BLaER1 (cell line): ENCODE results near the gene PNKP.
A peak's percentile ranks its signal among the peaks of the same experiment; 100 is the strongest.

Experiments
- H3K27ac ChIP-seq: shearing (Covaris generic); formaldehyde crosslinking; 2 replicates; pipeline ENCODE4 v1.8.1; 2022
- H3K27me3 ChIP-seq: shearing (Covaris generic); formaldehyde crosslinking; 2 replicates; pipeline ENCODE4 v1.8.1; 2022
- H3K36me3 ChIP-seq: shearing (Covaris generic); formaldehyde crosslinking; 2 replicates; pipeline ENCODE4 v1.8.1; 2022
- H3K4me1 ChIP-seq: shearing (Covaris generic); formaldehyde crosslinking; 2 replicates; pipeline ENCODE4 v1.8.1; 2022
- H3K4me2 ChIP-seq: shearing (Covaris generic); formaldehyde crosslinking; 2 replicates; pipeline ENCODE4 v1.8.1; 2022
- H3K4me3 ChIP-seq: shearing (Covaris generic); formaldehyde crosslinking; 2 replicates; pipeline ENCODE4 v1.8.1; 2022
- H3K9ac ChIP-seq: shearing (Covaris generic); formaldehyde crosslinking; 2 replicates; pipeline ENCODE4 v1.8.1; 2022
- H3K9me3 ChIP-seq: shearing (Covaris generic); formaldehyde crosslinking; 2 replicates; pipeline ENCODE4 v1.8.1; 2022
- H4K20me1 ChIP-seq: shearing (Covaris generic); formaldehyde crosslinking; 2 replicates; pipeline ENCODE4 v1.8.1; 2022
- Cebpa-rat ChIP-seq: shearing (Covaris generic); IDR thresholded peaks from 2 replicates; pipeline ENCODE4 v1.8.1; 2022

Gene PNKP

DNA sequence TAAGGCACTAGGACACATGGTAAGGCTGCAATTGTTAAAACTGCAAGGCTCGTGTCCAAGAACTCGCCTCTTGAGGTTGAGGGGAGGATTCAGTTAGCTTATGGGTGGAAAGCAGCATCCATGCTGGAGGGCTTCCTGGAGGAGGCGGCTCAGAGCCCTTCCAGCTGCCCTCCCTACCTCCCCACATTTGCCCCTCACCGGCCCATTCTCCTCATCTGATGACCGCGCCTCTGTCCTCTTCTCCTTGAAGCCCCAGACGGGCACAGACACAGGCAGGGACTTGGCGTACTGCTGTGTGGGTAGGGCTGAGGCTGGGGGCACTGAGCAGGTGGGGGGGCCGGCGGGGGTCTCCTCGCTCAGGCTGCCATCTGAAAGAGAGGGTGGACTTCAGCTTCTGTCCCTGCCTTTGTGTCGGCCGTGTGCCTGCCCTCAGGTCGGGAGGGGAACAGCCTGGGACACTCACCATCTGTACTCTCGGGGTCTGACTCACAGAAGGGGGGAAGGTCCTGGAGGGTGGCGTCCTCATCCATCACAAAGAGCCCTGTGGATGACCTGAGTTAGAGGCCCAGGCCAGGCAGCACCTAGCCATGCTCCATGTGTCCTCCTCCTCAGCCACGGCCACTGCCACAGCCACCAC lies 4.1 kb upstream of the PNKP start:
- TF ChIP-seq Cebpa-rat = no peak
- no peaks in the 10 kb centered on the region for H3K27me3 ChIP-seq
- no peak overlapping the region for H3K4me3 ChIP-seq
- H3K4me2 ChIP-seq = no peak overlapping the region
- peaks cover 47% of the 10 kb centered on the region for H3K4me1 ChIP-seq
- H3K36me3 ChIP-seq = peaks cover 17% of the 10 kb centered on the region
- peaks cover 6% of the 10 kb centered on the region for H4K20me1 ChIP-seq
- H3K9me3 ChIP-seq = no peaks in the 10 kb centered on the region
- H3K9ac ChIP-seq = no peak overlapping the region
- H3K27ac ChIP-seq = 0 out of 2 replicates have a peak overlapping the region, but pooled peaks have one; percentile 89

- TF ChIP-seq Cebpa-rat = no peak
- peaks cover 52% of the 10 kb centered on the region for H3K4me1 ChIP-seq
- H3K4me3 ChIP-seq = peak overlapping the region; percentile 73
- H3K9me3 ChIP-seq = no peaks in the 10 kb centered on the region
- peaks cover 16% of the 10 kb centered on the region for H4K20me1 ChIP-seq
- peaks cover 17% of the 10 kb centered on the region for H3K36me3 ChIP-seq
- H3K27me3 ChIP-seq = no peaks in the 10 kb centered on the region
- peak overlapping the region; percentile 94 for H3K4me2 ChIP-seq
- H3K9ac ChIP-seq = peak overlapping the region; percentile 82
- H3K27ac ChIP-seq = peak overlapping the region; percentile 89
These were observed 3.0 kb upstream of the PNKP start for GRCh38 chr19:49870309-49870901.

DNA sequence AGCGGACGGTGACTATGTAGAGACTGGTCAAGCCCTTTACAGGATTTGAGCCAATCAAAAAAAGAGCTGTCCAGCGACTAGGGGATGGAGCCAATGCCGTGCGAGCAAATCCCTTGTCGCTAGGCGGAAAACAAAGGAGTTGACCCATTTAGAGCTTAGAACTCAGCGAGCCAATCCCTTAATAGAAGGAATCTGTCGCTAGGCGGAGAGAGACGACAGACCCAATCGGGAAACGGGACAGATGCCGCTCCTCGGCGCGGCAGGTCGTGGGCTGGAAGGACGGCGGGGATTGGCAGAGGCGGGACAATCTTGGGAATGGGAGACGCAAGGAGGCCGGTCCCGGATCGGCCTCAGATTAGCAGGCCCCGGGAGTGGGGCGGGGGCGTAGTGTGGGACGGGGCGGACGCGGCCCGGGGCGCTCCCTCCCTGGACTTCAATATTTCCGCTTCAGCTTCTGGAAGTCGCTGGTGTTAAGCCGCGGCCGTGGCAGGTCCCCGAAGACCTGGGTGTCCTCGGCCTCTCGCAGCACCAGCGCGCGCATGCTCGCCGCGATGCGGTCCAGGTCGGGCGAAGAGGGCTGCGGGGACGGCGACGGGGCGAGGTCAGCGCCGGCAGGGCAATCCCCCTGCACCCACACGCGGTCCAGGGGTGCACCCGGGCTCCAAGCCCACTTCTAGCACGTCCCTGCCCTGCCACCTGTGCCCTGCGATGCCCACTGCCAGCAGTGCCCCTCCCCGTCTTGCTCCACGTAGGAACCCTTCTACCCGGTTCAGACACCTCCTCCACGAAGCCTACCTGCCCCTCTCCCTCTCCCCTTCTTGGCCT lies 2.3 kb upstream of the PNKP start:
- Histone ChIP-seq H4K20me1 (peaks cover 22% of the 10 kb centered on the region), H3K4me2 (peak overlapping the region; percentile 96), H3K9ac (peak overlapping the region; percentile 82), H3K4me1 (peaks cover 52% of the 10 kb centered on the region), H3K9me3 (no peaks in the 10 kb centered on the region), H3K27me3 (no peaks in the 10 kb centered on the region), H3K36me3 (peaks cover 21% of the 10 kb centered on the region), H3K4me3 (peak overlapping the region; percentile 73), H3K27ac (peak overlapping the region; percentile 89)
- TF ChIP-seq Cebpa-rat = no peak

GRCh38 chr19:49869009-49869483 lies 1.7 kb upstream of the PNKP start:
- H3K36me3 ChIP-seq = peaks cover 27% of the 10 kb centered on the region
- peak overlapping the region; percentile 72 for H3K27ac ChIP-seq
- peak overlapping the region; percentile 64 for H3K9ac ChIP-seq
- H3K4me1 ChIP-seq = peaks cover 51% of the 10 kb centered on the region
- TF ChIP-seq Cebpa-rat = no peak
- peaks cover 29% of the 10 kb centered on the region for H4K20me1 ChIP-seq
- peak overlapping the region; percentile 96 for H3K4me2 ChIP-seq
- H3K9me3 ChIP-seq = no peaks in the 10 kb centered on the region
- H3K27me3 ChIP-seq = no peaks in the 10 kb centered on the region
- peak overlapping the region; percentile 73 for H3K4me3 ChIP-seq

- no peak overlapping the region for H3K27ac ChIP-seq
- peaks cover 61% of the 10 kb centered on the region for H4K20me1 ChIP-seq
- H3K4me2 ChIP-seq = peak overlapping the region; percentile 96
- H3K36me3 ChIP-seq = peaks cover 49% of the 10 kb centered on the region
- peak overlapping the region; percentile 93; the same call in 1 of the 2 replicates for H3K4me3 ChIP-seq
- H3K4me1 ChIP-seq = peaks cover 41% of the 10 kb centered on the region
- no peaks in the 10 kb centered on the region for H3K27me3 ChIP-seq
- H3K9ac ChIP-seq = no peak overlapping the region
- no peak for TF ChIP-seq Cebpa-rat
- no peaks in the 10 kb centered on the region for H3K9me3 ChIP-seq
These were observed 2.5 kb downstream of the PNKP start for GRCh38 chr19:49864890-49865289.

GRCh38 chr19:49863935-49864320 lies 3.4 kb downstream of the PNKP start:
- Histone ChIP-seq H4K20me1 (peaks cover 70% of the 10 kb centered on the region), H3K9me3 (no peaks in the 10 kb centered on the region), H3K4me2 (no peak overlapping the region), H3K27me3 (no peaks in the 10 kb centered on the region), H3K36me3 (peaks cover 59% of the 10 kb centered on the region), H3K27ac (no peak overlapping the region), H3K9ac (no peak overlapping the region), H3K4me1 (peaks cover 37% of the 10 kb centered on the region), H3K4me3 (no peak overlapping the region)
- TF ChIP-seq Cebpa-rat = no peak

- Histone ChIP-seq H3K4me2 (no peak overlapping the region), H3K27me3 (no peaks in the 10 kb centered on the region), H4K20me1 (peaks cover 76% of the 10 kb centered on the region), H3K27ac (no peak overlapping the region), H3K4me3 (no peak overlapping the region), H3K4me1 (peaks cover 31% of the 10 kb centered on the region), H3K9me3 (no peaks in the 10 kb centered on the region), H3K9ac (no peak overlapping the region), H3K36me3 (peaks cover 64% of the 10 kb centered on the region)
- no peak for TF ChIP-seq Cebpa-rat
These were observed 4.0 kb downstream of the PNKP start for GRCh38 chr19:49863254-49863934.

DNA sequence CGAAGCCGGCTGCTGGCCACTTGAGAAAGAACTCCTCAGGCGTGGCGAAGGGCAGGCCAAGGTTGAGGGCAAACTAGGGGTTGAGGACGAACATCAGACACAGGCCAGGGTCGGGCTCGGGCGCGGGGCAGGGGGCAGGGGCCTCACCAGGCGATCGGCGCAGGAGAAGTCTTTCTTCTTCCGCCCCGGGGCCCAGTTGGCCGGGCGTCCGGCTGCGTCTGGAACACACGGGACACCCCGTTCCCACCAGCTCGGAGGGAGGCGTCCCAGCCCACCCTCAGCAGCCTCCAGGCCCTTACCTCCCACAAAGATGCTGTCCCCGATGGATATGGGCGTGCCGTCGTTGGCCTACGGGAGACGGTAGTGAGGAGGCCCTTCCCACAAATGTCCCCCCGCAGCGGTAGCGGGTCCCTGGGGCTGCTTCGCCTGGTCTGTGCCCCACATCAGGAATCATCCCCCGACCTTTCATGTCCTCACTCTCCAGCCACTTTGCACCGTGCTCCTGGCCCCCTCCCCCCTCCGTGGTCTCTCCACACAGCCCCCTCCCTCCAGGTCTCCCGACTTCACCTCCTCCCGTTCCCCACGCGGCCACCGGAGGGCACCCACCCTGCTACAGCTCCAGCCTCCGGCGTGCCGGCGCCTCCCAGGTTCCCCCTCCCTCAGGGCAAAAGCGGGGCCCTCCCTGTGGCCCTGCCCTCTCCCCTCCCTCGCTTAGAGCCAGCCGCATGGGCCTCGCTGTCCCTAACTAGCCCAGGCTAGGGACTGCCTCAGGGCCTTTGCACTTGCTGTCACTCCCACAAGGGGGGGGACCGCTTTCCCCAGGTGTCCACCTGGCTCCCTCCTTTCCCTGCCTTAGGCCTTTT lies 4.8 kb downstream of the PNKP start:
- Histone ChIP-seq H3K9me3 (no peaks in the 10 kb centered on the region), H4K20me1 (peaks cover 83% of the 10 kb centered on the region), H3K27me3 (no peaks in the 10 kb centered on the region), H3K4me3 (no peak overlapping the region), H3K4me2 (no peak overlapping the region), H3K36me3 (peaks cover 72% of the 10 kb centered on the region), H3K4me1 (peaks cover 24% of the 10 kb centered on the region), H3K9ac (no peak overlapping the region), H3K27ac (no peak overlapping the region)
- no peak for TF ChIP-seq Cebpa-rat
